HG03439 (cell line): ENCODE data around the gene PITPNM3.

Experiments used
- ATAC-seq: cut with Tn5 transposase; IDR thresholded peaks from one replicate; pipeline ENCODE4 v1.9.1; 2021; ENCODE audit warnings: mild to moderate bottlenecking, moderate library complexity; ENCODE audit not compliant: unreplicated experiment

PITPNM3 gene

DNA sequence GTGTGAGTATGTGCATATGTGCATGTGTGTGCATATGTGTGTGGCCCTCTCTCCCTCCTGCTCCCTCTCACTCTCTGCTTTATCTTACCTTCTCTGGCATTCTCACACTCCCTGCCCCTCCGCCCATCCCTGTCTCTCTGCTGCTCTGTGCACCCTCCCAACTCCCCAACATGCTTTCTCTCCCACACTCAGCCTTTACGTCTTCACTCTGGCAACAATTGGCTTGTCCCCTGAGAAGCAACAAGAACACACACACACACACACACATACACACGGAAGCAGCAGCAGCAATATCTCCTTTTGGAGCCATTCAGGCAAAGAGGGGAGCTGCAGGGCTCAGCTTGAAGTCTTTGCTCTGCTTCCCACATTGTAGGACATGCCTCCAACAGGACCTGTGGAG, 27.8 kb downstream of the PITPNM3 start:
- no peak for ATAC-seq

DNA sequence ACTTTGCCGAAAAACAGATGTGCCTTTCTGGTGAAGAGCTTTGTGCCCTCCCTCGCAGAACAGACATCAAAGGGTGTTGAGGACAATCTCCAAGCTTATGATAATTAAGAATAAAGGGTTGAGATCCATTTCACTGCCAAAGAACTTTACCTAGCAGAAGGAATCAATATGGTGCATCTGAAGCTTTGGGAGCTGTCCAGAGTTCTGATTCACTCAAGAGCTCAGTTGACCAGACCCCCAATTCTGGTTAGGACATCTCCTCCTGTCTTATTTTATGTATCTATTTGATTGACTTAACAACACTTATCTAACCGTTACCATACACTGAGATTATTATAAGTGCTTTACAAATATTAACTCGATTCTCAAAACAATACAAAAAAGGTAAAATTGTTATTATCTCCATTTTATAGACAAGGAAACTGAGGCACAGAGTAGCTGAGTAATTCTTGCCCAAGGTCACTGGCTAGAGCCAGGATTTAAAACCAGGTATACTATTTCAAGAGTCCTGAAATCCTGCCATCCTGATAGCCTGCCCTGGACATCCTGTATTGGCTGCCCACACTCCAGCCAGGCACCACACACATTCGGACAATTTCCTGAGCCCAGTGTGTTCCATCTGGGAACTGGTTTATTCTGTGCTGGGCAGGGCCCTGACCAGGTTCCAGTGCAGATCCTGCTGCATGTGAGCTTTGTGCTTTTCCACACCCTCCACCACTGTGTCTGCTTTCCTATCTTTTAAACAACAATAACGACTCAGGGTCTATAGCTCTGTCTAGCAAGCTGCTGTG, 29.8 kb downstream of the PITPNM3 start:
- no peak for ATAC-seq

DNA sequence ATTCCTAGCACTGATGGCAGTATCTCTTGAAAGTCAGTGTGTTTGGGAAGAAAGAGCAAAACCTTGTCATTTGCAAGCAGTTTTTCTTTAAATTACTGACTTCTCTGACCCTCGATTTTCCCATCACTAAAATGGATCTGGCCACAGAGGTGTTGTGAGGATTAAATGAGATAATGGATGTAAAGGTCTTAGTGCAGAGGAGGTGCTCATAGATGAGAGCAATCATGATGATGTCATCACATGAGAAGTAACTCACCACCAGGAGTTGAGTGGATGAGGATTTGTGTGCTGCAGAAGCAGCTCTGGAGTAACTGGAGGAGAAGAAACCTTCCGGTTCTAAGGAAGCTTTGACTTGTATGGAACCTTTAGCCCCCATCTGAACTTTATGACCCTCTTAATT, 30.6 kb downstream of the PITPNM3 start:
- no peak for ATAC-seq

DNA sequence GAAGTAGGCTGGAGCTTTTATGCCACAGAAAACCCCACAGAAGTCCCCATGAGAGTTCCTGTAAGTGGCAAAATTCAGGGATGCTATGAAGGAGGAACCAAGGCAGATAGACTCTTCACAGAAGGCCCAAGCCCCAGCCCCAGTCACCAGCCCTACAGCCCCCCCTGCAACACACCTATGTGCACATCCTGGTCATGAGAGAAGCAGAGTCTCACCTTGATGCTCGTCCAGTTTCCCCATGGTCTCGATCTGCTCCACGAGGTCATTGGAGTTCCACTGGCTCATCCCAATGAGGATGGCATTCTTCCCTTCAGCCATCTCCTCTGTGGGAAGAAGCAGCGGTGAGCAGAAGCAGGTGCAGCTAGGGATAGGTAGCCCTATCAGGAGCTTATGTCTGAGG, 31.2 kb downstream of the PITPNM3 start:
- ATAC-seq = no peak

DNA sequence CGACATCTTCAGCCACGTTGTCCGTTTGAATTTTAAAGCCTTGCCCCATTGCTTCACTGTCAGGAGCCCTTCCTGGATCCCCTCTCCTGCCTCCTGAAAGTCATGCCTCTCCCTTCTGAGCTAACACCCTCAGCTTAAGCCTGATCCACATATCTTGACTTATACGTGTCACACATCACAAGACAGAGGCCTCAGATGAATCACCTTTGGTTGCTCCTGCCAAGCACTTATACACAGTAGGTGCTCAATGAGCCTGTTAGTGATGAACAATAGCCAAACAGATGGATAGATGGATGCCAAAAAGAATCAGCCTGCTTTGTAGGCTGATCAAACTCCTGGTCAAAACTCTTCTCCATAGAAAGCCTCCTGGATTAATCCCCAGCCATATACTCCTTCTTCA, 31.8 kb downstream of the PITPNM3 start:
- ATAC-seq = no peak

DNA sequence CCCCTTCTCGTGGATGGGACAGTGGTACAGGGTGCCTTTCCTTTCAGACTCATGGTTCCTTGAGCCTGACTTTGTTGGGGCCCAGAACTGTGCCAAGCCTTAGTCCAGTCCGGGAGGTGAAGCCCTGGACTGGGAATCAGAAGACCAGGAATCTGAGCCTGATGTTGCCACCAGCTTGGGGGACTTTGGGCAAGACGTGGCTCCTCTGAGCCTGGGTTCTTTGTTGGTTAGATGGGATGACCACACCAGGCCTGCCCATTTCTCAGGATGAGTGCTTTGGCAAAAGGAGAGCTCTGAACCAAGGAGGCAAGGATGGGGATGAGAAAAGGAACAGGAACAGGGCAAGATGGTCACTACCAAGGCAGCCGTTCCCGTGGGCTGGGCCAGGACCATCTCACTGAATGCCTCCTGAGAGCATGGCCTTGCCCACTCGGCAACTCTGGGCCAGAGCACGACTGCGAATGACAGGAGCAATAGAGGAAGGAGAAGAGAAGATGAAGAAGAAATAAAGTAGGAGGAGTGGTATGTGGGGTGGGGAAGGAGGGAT, 32.5 kb downstream of the PITPNM3 start:
- ATAC-seq = no peak

DNA sequence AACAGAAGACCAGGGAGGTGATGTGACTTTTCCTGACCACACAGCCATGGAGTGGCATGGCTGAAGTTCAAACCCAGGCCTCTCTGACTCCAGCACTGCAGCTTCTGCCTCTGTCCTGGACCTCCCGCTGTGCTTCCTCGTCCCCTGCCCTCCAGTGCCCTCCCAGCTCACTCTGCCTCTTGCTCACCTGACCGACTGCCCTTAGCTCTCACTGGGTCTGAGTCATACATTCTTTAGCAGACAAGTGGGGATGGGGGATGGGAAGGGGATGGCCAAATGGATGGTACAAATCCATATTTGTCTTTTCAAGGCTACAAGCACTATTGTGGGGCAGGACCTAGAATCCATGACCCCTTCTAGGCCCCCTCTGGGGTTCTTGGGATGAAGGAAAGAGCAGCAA, 33.0 kb downstream of the PITPNM3 start:
- ATAC-seq = no peak

DNA sequence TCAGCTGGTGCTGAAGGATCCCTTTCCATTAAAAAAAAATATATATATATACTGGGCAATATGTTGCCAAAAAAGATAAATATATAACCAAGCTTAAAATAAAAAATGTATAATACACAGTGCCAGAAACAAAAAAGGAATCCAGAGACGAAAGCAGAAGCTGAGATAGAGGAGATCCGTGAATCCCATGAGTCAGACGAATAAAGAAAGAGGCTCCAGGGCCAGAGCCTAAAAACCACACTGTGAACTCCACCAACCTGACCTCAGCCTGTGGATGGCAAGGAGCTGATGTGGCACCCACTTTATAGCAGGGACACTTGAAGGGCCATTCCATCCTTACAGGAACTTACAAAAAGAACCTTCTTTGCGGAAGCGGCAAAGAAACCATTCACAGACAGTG, 34.8 kb downstream of the PITPNM3 start:
- ATAC-seq = no peak

DNA sequence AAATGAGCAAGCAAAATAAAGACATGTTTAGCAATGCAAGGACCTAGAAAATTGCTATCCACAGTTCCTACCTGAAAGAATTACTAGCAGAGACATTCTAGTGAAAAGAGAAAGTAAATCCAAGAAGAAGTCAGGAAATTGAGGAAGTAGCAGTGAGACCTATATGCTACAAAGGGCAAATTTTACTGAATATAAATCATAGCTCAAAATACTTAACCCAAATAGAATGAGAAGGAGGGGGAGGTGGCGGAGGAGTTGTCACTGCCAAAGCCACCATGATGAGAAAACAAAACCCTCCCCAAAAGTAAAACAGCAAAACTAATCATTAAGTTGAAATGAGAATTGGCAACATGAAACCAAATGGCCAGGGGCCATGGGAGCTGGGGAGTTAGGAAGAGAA, 39.3 kb downstream of the PITPNM3 start:
- ATAC-seq = no peak

DNA sequence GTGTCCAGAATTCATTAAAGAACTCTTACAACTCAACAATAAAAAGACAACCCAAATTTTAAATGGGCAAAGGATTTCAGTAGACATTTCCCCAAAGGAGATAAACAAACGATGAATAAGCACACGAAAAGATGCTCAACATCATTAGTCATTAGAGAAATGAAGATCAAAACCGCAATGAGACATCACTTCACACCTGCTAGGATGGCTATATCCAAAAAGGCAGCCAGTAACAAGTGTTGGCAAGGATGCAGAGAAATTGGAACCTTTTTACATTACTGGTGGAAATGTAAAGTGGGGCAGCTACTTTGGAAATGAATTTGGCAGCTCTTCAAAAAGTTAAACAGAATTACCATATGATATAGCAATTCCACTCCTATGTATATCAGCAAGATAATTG, 42.0 kb downstream of the PITPNM3 start:
- no peak for ATAC-seq

DNA sequence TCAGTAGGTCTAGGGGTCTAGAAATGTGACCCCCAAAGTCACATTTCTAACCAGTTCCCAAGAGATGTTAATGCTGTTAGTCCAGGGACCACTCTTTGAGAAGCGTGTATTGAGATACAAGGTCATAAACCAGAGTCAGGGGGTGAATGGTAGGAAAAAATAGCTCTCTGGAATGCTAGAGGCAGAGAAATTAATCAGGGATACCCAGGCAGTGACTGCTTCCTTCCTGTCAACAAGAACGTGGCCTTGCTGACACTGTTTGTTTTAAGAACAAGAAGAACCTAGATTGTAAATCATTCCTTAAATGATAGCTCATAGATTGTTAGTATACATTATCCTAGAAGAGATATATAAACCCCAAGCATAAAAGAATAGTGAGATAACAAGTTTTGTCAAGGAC, 43.8 kb downstream of the PITPNM3 start:
- no peak for ATAC-seq

DNA sequence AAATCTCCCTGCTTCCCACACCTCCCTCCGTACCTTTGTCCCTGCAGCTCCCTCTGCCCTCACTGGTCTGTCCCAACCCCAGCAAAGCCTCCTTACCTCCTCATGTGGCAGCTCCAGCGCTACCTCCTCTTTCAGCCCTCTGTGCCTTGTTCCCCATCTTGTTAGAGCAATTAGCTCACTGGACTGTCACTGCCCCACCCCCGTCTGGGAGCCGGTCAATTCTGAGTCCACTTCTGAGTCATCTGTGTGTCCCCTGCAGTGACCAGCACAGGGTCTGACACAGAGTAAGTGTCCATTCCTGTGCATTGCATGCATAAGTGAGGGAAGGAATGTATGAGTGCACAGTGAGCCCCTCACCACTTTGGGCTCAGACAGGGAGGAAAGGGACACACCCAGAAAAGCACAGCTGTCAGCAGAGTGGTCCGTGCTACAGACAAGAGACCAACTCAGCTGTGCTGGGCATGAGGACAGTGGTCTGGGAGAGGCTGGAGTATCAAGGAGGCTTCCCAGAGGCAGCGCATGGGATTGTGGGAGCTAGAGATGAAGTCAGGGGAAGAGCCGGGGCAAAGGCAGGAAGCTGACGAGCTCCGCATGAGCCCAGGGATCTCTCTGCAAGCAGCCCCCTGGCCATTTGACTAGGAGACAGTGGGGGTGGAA, 45.9 kb downstream of the PITPNM3 start:
- no peak for ATAC-seq

DNA sequence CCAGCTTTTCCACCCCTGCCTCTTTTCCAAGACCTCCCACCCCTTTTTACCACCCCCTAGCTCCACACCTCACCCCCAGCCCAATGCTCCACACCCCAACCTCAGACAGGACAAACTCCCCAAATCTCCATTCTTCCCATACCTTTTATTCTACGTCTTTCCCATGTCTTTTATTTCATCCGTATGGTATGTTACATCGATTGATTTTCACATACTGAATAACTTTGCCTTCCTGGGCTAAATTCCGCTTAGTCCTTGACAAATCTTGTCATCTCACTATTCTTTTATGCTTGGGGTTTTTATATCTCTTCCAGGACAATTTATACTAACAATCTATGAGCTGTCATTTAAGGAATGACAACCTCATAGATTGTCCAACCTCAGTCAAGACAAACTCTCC, 46.4 kb downstream of the PITPNM3 start:
- ATAC-seq = no peak

DNA sequence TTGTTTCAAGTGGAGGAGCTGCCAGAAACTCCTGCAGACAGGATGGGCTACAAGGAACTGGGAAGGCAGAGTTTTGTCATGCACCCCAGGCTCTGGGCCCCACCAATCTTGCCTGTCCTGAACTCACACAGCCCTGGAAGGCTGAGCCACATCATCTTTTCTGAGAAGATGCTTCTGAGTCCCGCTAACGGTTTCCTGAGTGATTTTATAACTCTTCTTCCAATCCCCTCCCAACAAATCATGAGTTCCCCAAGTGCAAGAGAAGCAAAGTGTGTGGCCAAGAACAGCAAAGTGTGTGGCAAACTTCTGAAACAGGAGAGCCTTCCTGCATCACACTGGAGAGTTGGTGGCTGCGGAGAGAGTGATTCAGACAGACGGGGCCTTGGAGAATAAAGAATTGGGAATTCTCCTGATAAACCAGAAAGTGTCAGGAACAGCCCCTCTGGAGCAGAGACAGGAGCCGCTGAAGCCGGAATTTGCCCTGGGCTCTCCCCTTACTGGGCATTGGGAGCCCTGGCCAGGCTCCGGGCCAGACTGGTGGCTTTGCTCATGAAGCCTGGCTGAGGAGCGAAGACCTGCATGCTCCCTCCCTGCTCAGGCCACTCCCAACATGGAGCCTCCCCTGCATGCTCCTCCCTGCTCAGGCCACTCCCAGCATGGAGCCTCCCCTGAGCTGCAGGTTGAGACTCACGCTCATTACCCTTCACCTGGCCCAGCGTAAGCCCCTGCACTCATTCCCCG, 47.2 kb downstream of the PITPNM3 start:
- ATAC-seq = no peak

DNA sequence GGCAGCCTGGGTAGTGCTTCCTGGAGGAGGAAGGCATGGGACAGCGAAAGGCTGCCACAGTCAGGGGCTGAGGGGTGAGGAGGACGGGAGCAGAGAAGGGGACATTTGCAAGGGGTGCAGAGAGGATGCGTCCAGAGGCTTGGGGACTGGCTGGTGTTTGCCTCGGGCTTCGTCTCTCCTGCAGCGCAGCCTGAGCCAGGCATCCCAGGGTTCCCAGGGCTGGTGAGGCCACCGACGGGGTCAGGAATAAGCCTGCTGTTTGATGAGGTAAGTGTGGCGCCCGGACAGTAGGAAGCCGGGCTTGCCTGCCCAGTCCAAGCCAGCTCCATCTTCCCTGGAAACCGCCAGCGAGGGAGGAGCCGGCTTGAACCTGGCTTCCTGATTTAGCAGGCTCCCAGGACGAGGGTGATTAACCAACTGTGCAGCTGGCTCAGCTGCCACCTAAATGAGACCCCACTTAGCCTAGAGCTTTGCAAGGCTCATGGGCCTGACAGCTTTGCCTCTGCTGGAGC, 47.8 kb downstream of the PITPNM3 start:
- ATAC-seq = no peak

DNA sequence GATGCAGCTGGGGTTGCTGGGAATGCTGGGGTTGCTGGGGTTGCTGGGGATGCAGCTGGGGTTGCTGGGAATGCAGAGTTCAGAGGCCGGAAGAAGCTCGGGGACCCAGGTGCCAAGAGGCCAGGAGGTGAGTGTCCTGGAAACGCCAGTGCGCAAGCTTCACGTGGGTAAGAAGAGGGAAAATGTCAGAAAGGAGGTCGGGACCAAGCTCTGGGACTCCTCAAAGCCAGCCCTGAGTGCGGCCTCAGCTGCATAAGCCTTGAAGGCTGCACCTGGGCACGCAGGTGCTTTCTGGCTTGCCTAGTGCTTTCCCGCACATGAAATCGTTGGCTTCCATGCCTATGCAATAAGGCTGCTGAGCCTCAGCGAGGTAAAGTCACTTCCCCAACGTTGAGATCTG, 48.3 kb downstream of the PITPNM3 start:
- ATAC-seq = no peak

DNA sequence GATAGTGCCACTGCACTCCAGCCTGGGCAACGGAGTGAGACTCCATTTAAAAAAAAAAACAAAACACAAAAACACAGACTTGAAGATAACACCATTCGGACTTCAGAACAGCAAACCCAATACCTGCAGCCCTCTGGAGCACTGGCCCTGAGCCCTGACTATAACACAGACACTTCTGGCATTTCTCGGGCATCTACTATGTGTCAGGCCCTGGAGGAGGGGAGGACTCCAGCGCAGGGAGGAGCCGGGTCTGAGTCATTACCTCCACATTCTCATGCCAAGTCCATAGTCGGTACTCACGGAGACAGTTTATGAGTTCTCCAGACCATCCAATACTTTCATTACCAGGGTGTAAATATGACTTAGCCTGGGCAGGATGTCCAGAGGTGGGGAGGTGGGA, 48.8 kb downstream of the PITPNM3 start:
- ATAC-seq = no peak

DNA sequence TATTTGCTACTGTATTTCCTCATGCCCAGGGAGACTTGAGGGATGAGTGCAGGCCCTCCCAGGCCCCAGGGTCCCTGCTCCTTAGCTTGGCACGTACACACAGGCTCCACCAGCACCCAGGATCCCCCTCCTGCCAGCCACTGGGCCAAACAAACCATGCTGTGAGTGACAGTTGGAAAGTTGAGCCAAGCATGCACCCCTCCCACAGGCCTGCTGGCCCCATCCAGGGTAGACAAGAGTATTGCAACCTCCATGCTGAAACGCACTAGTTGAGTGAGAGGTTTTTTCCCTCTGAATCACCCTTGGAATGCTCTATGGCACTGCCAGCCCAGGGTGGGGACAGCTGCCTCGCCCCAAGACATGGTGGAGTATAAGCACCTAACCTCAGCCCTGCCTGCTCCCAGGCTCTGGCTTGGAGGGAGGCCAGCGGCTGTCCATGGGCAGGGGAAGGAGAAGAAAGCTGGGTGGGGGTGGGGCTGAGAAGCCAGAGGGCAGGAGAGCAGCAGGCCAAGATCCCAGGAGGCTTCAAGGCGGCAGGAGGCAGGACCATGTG, 49.6 kb downstream of the PITPNM3 start:
- no peak for ATAC-seq

DNA sequence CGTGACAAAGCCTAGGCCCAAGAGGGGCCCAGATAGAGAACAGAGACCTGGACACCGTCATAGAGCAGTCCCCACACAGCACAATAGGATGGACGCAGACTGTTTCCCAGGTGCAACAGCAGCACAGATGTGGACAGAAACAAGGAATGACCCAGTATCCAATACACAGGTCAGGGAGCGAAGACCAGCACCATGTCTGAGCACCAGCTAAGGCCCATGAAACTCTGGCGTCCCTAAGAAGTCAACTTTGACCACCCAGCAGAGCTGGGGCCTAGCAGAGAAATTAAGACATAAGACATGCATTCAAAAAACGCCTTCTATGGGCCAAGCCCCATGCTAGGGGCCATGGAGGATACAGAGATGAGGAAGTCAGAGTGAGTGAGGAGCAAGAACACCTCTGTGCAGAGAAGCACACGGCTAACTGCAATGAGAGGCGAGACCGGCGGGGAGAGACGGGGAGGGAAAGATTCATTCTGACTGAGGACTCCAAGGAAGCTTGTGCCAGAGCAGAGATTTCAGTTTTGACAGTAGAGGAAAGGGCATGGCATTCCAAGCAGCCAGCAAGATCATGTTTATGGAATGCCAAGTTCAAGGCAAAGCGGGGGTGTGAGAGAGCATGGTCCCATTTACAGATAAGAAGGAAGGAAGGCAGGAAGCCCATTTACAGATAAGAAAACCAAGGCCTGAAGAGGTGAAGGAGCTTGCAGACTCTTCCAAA, 50.8 kb downstream of the PITPNM3 start:
- no peak for ATAC-seq

DNA sequence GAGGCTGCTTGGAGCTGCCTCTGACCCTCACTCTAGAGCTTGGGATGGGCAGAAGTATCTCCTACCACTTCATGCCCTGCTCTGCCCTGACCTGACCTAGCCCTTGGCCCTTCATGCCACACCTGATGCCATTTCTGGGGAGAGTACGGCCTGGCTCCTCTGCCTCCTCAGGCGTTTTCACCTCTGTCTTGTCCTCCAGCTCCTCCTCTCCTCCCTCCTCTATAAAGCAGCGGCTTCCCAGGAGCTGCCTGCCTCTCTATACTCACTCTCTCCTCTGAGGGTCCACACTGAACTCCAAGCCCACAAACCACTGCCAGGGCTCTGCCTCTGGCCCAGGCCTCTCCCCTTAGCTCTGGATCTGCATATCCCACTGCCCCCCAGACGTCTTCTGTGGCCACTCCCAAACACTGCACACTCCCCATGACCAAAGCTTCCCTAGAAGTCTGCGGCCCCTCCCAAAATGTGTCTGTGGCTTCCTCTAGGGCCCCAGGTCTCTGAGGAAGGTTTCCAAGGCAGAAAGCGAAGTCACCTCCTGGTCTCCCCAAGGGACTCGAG, 52.6 kb downstream of the PITPNM3 start:
- ATAC-seq = no peak
